GM12878 (cell line): ENCODE results near the gene CORO2B. TPM values are rescaled to one million over a fixed set of nuclear protein-coding genes. Genes with fewer than 3 reads are reported as not detected.
A peak's percentile ranks its signal among the peaks of the same experiment; 100 is the strongest.

Experiments
- ATAC-seq: fragments of 200-7000 bp; cut with Tn5 transposase; 3 replicates; pipeline ENCODE4 v1.9.1; 2020; ENCODE audit warnings: mild to moderate bottlenecking, moderate library complexity
- BruUV-seq: library from RNA; stranded (reverse); fragments of 400-500 nt; replicated peaks from 2 replicates; lab custom pipeline; 2021; lab: Mats Ljungman, UMichigan
- CTCF ChIA-PET: fragments of 300-600 bp; sonication (Branson Sonifier 250); formaldehyde crosslinking; extraction: SDS; loops from one replicate; lab custom pipeline; 2021; ENCODE audit warnings: inconsistent platforms; lab: Yijun Ruan, JAX
- POLR2A ChIA-PET: fragments of 350-600 bp; formaldehyde crosslinking; extraction: SDS; loops from one replicate; lab custom pipeline; 2021; ENCODE audit warnings: inconsistent platforms; lab: Charles Lee
- RAD21 ChIA-PET: fragments of 300-600 bp; sonication (Branson Sonifier 250); formaldehyde crosslinking; loops from one replicate; lab custom pipeline; 2023; ENCODE audit warnings: antibody characterized with exemption; ENCODE audit not compliant: unreplicated experiment; lab: Charles Lee
- SMC1A ChIA-PET: fragments of 300-600 bp; sonication (Branson Sonifier 250); formaldehyde crosslinking; loops from one replicate; lab custom pipeline; 2023; ENCODE audit not compliant: unreplicated experiment, uncharacterized antibody; lab: Charles Lee
- DNase-seq: peaks from one replicate; pipeline ENCODE4 v3.0.0-alpha.2; 2011; ENCODE audit warnings: low read depth, low spot score
- FAIRE-seq: peaks from 3 replicates; lab custom pipeline; 2011; peaks lifted over from hg19 to GRCh38; lab: Jason Lieb, UNC
- H2AFZ ChIP-seq: 2 replicates; pipeline ENCODE4 v1.6.0; 2011; ENCODE audit warnings: low read depth, low read length, control low read depth; ENCODE audit not compliant: control insufficient read depth
- H3K27ac ChIP-seq: 2 replicates; pipeline ENCODE4 v1.5.1; 2011; ENCODE audit warnings: control low read depth; ENCODE audit not compliant: control insufficient read depth, insufficient read depth
- H3K27me3 ChIP-seq, 2 experiments: replicated peaks in 1 of 2; 2 replicates each; pipeline versions ENCODE4 v1.6.0 to v1.6.1; 2011; ENCODE audit warnings: low read length in 1 of 2; ENCODE audit not compliant: control insufficient read depth in 2 of 2, insufficient read depth in 2 of 2
- H3K36me3 ChIP-seq, 2 experiments: 2 replicates each; pipeline ENCODE4 v1.5.1; 2011; ENCODE audit warnings: low read length in 1 of 2; ENCODE audit not compliant: control insufficient read depth in 2 of 2, insufficient read depth in 2 of 2
- H3K4me1 ChIP-seq: 2 replicates; pipeline ENCODE4 v1.6.1; 2011; ENCODE audit warnings: mild to moderate bottlenecking, low read length, moderate library complexity, mixed read lengths; ENCODE audit not compliant: control insufficient read depth, insufficient read depth
- H3K4me2 ChIP-seq: 2 replicates; pipeline ENCODE4 v1.6.0; 2011; ENCODE audit warnings: control low read depth; ENCODE audit not compliant: control insufficient read depth, insufficient read depth
- H3K4me3 ChIP-seq: fragments of 200-600 bp; sonication (generic); 2 replicates; pipeline ENCODE4 v1.5.1; 2016
- H3K79me2 ChIP-seq: 2 replicates; pipeline ENCODE4 v1.6.0; 2011; ENCODE audit warnings: low read length; ENCODE audit not compliant: control insufficient read depth, insufficient read depth
- H3K9ac ChIP-seq: 2 replicates; pipeline ENCODE4 v1.8.0; 2011; ENCODE audit warnings: low read length, control low read depth, mixed read lengths; ENCODE audit not compliant: control insufficient read depth, insufficient read depth
- H3K9me3 ChIP-seq: replicated peaks from 3 replicates; pipeline ENCODE4 v1.5.1; 2011; ENCODE audit warnings: mild to moderate bottlenecking, low read length; ENCODE audit not compliant: control insufficient read depth, insufficient read depth
- H4K20me1 ChIP-seq: 2 replicates; pipeline ENCODE4 v1.6.0; 2011; ENCODE audit not compliant: control insufficient read depth, insufficient read depth
- ATF3 ChIP-seq: IDR thresholded peaks from 2 replicates; pipeline ENCODE4 v1.6.1; 2011; ENCODE audit warnings: low read depth, mild to moderate bottlenecking, low read length, moderate library complexity, borderline replicate concordance; ENCODE audit errors: extremely low read depth
- MTA3 ChIP-seq: IDR thresholded peaks from 2 replicates; pipeline ENCODE4 v1.6.1; 2012; ENCODE audit warnings: low read length, inconsistent platforms, borderline replicate concordance
- NR2C2 ChIP-seq: IDR thresholded peaks from 2 replicates; pipeline ENCODE4 v1.6.1; 2011; ENCODE audit warnings: borderline replicate concordance, low read depth; ENCODE audit not compliant: control insufficient read depth, insufficient read length
- ZNF207 ChIP-seq: fragments of 450-650 bp; IDR thresholded peaks from 2 replicates; pipeline ENCODE4 v1.6.1; 2014; ENCODE audit warnings: antibody characterized with exemption, mild to moderate bottlenecking, borderline replicate concordance
- ZNF622 ChIP-seq: fragments of 450-650 bp; IDR thresholded peaks from 2 replicates; pipeline ENCODE4 v1.6.1; 2017; ENCODE audit warnings: mild to moderate bottlenecking, inconsistent platforms
- WGBS: methylation state at CpG from one replicate; pipeline ENCODE4 v1.1.6; 2016; ENCODE audit warnings: low lambda C conversion rate; ENCODE audit not compliant: insufficient replicate concordance, insufficient coverage; ENCODE audit errors: missing lambda C conversion rate; 5-methylcytosine and 5-hydroxymethylcytosine counted together
- in situ Hi-C: fragments of 300-500 bp; cut with MboI; formaldehyde crosslinking; loops from 9 replicates; pipeline ENCODE4 v1.14.3; 2018; ENCODE audit warnings: mixed read lengths
- intact Hi-C: fragments of 100-400 bp; cut with micrococcal nuclease; formaldehyde crosslinking; loops from one replicate; pipeline ENCODE4 v1.14.2; 2022; ENCODE audit not compliant: unreplicated experiment
- polyA plus RNA-seq, 11 experiments: library from polyadenylated mRNA; depleted of rRNA in 4 of 11; unstranded in 6 of 11; stranded (reverse) in 5 of 11; fragments of >200 nt; fragmentation: Nextera tagmentation in 4 of 11; fragmentation: Illumina TruSeq in 1 of 11; extraction: Ambion mirVana in 4 of 11; extraction: Trizol in 1 of 11; gene quantifications; 1 replicate in 1 of 11; 2 replicates in 10 of 11; pipeline versions ENCODE4 v1.2.1 to v1.2.3, GENCODE V29; 2011 to 2016; ENCODE audit warnings: inconsistent platforms in 2 of 11, missing spikeins in 2 of 11, low read depth in 1 of 11
- total RNA-seq, 4 experiments: library from RNA; depleted of rRNA in 3 of 4; stranded (reverse); fragments of >200 nt in 3 of 4; fragmentation: Illumina TruSeq in 1 of 4; extraction: Trizol in 1 of 4; gene quantifications; 2 replicates each; pipeline versions ENCODE4 v1.2.1 to v1.2.3, GENCODE V29; 2013 to 2021

The CORO2B gene
- total and polyA plus RNA-seq, 10 of the 15 experiments (the other 5 are each of a cell fraction or from before 2014, with no cell fraction given), result 0.05 to 0.73 (median 0.13) TPM; not detected in 4

GRCh38 chr15:68558318-68559305, 20.2 kb upstream of the CORO2B start:
- Histone ChIP-seq H3K9me3 (no peaks in the 10 kb centered on the region), H3K27ac (no peak overlapping the region), H3K4me2 (0 out of 2 replicates have a peak overlapping the region, but pooled peaks have one; percentile 59), H3K79me2 (no peaks in the 10 kb centered on the region), H3K9ac (no peak overlapping the region), H3K36me3 (no peaks in the 10 kb centered on the region), H3K4me1 (no peaks in the 10 kb centered on the region), H3K27me3 (peaks cover 0 to 3% of the 10 kb centered on the region in 2 experiments; a peak in 2 of 4 replicates), H4K20me1 (no peaks in the 10 kb centered on the region), H2AFZ (peak overlapping the region; percentile 25; the same call in 1 of the 2 replicates), H3K4me3 (no peak overlapping the region)
- BruUV-seq, result no TSS peak
- ChIA-PET CTCF (interaction anchor here (0.9 to 4.1 kb wide), 14 partner anchors 9 to 369 kb away, joined by 3 to 34 read pairs (median 6); no protein-coding TSS in a partner anchor), SMC1A (interaction anchor here (0.5 to 2.6 kb wide), 4 partner anchors 113 to 316 kb away, joined by 3 to 13 read pairs (median 9); no protein-coding TSS in a partner anchor), RAD21 (interaction anchor here (1.0 to 2.8 kb wide), 6 partner anchors 115 to 321 kb away, joined by 3 to 29 read pairs (median 4); no protein-coding TSS in a partner anchor), POLR2A (no interaction called here)
- intact Hi-C loops, result loop anchor here (2.0 to 5.0 kb wide), 2 partner anchors 316 to 369 kb away; no protein-coding TSS in a partner anchor
- DNase-seq (no peak), ATAC-seq (peak; percentile 9; the same call in 1 of the 3 replicates), FAIRE-seq (no peak)
- WGBS, result 12% methylated on average over 30 of the region's 30 CpGs
- in situ Hi-C loops, result loop anchor here (5.0 kb wide), 1 partner anchor 114 kb away; no protein-coding TSS in a partner anchor
- TF ChIP-seq ATF3, result no peak
- no peak for TF ChIP-seq NR2C2
- no peak for TF ChIP-seq MTA3
- TF ChIP-seq ZNF622, result no peak
- no peak for TF ChIP-seq ZNF207
